Thoracic aorta (tissue), 2 donors: ENCODE measurements around the gene GALNT16. TPM values are rescaled to one million over a fixed set of nuclear protein-coding genes. Genes with fewer than 3 reads are reported as not detected.

Experiments used
- ATAC-seq: fragments of 150-250 bp; one replicate; pipeline ENCODE4 v1.8.0; 2017; ENCODE audit warnings: low read depth; ENCODE audit not compliant: insufficient number of reproducible peaks, low FRiP score
- DNase-seq: peaks from one replicate; pipeline ENCODE4 v3.0.0-alpha.2; 2020; ENCODE audit warnings: low spot score
- H3K27ac ChIP-seq, 2 donors: fragments of 200-600 bp; sonication (generic); 1 replicate in 1 of 2; 2 replicates in 1 of 2; pipeline ENCODE4 v1.5.1; 2016; ENCODE audit warnings: mild to moderate bottlenecking in 2 of 2, moderate library complexity in 2 of 2
- H3K27me3 ChIP-seq: fragments of 200-600 bp; sonication (generic); replicated peaks from 2 replicates; pipeline ENCODE4 v1.6.0; 2016; ENCODE audit warnings: mild to moderate bottlenecking; ENCODE audit not compliant: insufficient read depth
- H3K36me3 ChIP-seq: fragments of 200-600 bp; sonication (generic); one replicate; pipeline ENCODE4 v1.5.1; 2016
- H3K4me1 ChIP-seq, 2 donors: fragments of 200-600 bp; sonication (generic); 1 replicate in 1 of 2; 2 replicates in 1 of 2; pipeline versions ENCODE4 v1.5.1 to v1.6.0; 2016; ENCODE audit warnings: low read depth in 2 of 2, mild to moderate bottlenecking in 1 of 2; ENCODE audit not compliant: control insufficient read depth in 1 of 2
- H3K4me3 ChIP-seq: fragments of 200-600 bp; sonication (generic); 2 replicates; pipeline ENCODE4 v1.5.1; 2016; ENCODE audit warnings: mild to moderate bottlenecking
- H3K9me3 ChIP-seq: fragments of 200-600 bp; sonication (generic); 2 replicates; pipeline ENCODE4 v1.5.1; 2016
- total RNA-seq, 2 donors: library from RNA; depleted of rRNA; stranded (reverse); fragments of >200 nt; gene quantifications; one replicate each; pipeline versions ENCODE4 v1.1.0 to v1.2.3, GENCODE V29; 2016
- TF ChIP-seq, protein P1 (sequence below): fragments of 200-600 bp; sonication (generic); IDR thresholded peaks from one replicate; pipeline ENCODE4 v1.5.1; 2019; ENCODE audit warnings: antibody characterized with exemption

GALNT16 gene
- total RNA-seq, 2 donors from 2014 or later, result 12.1 to 15.8 TPM

DNA sequence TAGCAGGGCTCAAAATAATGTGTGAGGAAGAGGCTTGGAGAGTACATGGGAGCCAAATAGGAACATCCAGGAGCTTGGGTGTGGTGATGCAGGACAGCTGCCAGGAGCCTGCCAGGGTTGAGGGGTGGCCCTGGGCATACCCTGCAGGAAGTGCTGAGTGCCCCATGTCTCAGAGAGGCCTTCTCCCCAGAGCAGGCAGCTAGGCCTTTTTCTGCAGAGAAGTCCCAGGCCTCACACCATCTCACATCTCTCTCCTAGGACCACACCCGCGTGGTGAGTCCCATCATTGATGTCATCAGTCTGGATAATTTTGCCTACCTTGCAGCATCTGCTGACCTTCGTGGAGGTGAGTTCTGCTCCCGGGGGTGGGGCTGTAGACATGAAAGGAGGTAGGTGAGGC lies 71.2 kb downstream of the GALNT16 start:
- no peak for ATAC-seq
- Histone ChIP-seq H3K27ac (no peak overlapping the region), H3K9me3 (no peaks in the 10 kb centered on the region), H3K27me3 (no peaks in the 10 kb centered on the region), H3K36me3 (no peaks in the 10 kb centered on the region), H3K4me1 (no peaks in the 10 kb centered on the region), H3K4me3 (no peak overlapping the region)
- TF ChIP-seq, protein P1, sequence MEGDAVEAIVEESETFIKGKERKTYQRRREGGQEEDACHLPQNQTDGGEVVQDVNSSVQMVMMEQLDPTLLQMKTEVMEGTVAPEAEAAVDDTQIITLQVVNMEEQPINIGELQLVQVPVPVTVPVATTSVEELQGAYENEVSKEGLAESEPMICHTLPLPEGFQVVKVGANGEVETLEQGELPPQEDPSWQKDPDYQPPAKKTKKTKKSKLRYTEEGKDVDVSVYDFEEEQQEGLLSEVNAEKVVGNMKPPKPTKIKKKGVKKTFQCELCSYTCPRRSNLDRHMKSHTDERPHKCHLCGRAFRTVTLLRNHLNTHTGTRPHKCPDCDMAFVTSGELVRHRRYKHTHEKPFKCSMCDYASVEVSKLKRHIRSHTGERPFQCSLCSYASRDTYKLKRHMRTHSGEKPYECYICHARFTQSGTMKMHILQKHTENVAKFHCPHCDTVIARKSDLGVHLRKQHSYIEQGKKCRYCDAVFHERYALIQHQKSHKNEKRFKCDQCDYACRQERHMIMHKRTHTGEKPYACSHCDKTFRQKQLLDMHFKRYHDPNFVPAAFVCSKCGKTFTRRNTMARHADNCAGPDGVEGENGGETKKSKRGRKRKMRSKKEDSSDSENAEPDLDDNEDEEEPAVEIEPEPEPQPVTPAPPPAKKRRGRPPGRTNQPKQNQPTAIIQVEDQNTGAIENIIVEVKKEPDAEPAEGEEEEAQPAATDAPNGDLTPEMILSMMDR, result no peak
- no peak for DNase-seq

DNA sequence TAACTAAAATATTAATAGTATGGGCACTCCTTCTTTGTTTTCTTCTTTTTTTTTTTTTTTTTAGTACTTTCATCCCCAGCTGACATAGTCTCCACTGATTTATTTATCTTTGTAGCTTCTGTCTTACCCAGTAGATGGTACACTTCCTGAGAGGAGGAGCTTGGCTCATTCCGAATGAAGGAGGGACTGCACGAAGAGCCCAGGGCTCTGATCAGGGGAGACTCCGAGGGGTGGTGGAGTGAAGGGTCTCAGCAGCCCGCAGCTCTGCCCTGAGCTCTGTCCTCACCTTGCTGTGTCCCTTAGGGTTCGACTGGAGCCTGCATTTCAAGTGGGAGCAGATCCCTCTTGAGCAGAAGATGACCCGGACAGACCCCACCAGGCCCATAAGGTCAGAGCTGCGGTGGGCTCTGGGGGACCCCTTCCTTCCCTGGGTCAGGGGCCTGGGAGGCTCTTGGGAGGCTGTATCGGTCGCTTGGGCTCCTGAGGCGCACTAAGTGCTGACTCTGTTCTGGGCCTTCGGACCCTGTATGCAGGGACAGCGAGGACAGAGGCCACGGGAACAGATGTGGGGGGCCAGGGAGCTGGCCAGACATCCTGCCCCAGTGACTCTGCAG lies 72.9 kb downstream of the GALNT16 start:
- ATAC-seq, result no peak
- no peaks in the 10 kb centered on the region for H3K36me3 ChIP-seq
- no peaks in the 10 kb centered on the region for H3K4me1 ChIP-seq
- no peaks in the 10 kb centered on the region for H3K9me3 ChIP-seq
- TF ChIP-seq, protein P1, result no peak
- no peak overlapping the region for H3K4me3 ChIP-seq
- DNase-seq, result no peak
- no peaks in the 10 kb centered on the region for H3K27me3 ChIP-seq
- H3K27ac ChIP-seq, result no peak overlapping the region

GRCh38 chr14:69333791-69334337 lies 73.9 kb downstream of the GALNT16 start:
- Histone ChIP-seq H3K4me1 (no peaks in the 10 kb centered on the region), H3K4me3 (no peak overlapping the region), H3K27me3 (no peaks in the 10 kb centered on the region), H3K9me3 (no peaks in the 10 kb centered on the region), H3K27ac (no peak overlapping the region), H3K36me3 (no peaks in the 10 kb centered on the region)
- TF ChIP-seq, protein P1, result no peak
- DNase-seq (no peak), ATAC-seq (no peak)

DNA sequence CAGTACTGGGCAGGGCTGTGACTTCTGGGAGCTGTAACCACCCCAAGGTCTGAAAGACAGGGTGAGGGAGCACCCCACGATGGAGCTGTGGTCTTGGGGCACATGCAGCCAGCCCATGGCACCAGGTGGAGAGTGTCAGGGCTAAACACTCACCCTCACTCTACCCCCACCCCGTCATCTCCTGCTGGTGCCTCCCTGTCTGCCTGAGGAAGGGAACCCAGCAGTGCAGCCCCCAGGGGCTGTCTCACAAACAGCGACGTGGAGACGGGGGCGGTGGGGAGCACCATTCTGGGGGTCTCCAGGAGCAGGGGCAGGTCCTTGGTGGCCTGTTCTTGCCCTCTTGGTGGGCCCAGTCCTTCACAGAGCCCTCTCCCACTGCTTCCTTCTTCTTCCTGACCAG lies 74.6 kb downstream of the GALNT16 start:
- no peak overlapping the region for H3K4me3 ChIP-seq
- H3K27me3 ChIP-seq, result no peaks in the 10 kb centered on the region
- TF ChIP-seq, protein P1, result no peak
- H3K9me3 ChIP-seq, result no peaks in the 10 kb centered on the region
- DNase-seq (no peak), ATAC-seq (no peak)
- H3K36me3 ChIP-seq, result no peaks in the 10 kb centered on the region
- no peak overlapping the region for H3K27ac ChIP-seq
- H3K4me1 ChIP-seq, result no peaks in the 10 kb centered on the region

GRCh38 chr14:69335371-69335771 lies 75.4 kb downstream of the GALNT16 start:
- DNase-seq (no peak), ATAC-seq (no peak)
- H3K4me3 ChIP-seq, result no peak overlapping the region
- no peaks in the 10 kb centered on the region for H3K4me1 ChIP-seq
- H3K27me3 ChIP-seq, result no peaks in the 10 kb centered on the region
- H3K36me3 ChIP-seq, result no peaks in the 10 kb centered on the region
- no peaks in the 10 kb centered on the region for H3K9me3 ChIP-seq
- H3K27ac ChIP-seq, result no peak overlapping the region
- TF ChIP-seq, protein P1, result no peak
